Right kidney (tissue), 1 donor: ENCODE measurements around the gene STAT3.
"Not testable (repeated sequence)": the region's sequence is repeated elsewhere in the genome, so short reads cannot be mapped to it uniquely, and the experiment has no call there.

Source experiments
- DNase-seq: peaks from one replicate; pipeline ENCODE4 v3.0.0-alpha.2; 2016

The STAT3 gene

DNA sequence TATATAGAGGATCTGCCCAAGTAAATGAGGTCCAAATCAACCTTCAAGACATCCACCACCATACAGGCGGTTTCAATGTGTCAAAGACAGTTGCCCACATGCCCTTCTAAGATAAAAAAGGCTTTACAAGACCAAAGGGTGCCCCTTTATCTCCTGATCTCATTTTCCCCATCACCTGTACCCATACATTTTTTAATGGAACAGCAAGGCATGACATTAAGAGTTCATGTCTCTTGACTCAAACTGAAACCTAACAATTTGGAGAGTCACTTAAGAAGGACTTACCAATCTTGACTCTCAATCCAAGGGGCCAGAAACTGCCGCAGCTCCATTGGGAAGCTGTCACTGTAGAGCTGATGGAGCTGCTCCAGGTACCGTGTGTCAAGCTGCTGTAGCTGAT is 40.1 kb downstream of the STAT3 start:
- no peak for DNase-seq

DNA sequence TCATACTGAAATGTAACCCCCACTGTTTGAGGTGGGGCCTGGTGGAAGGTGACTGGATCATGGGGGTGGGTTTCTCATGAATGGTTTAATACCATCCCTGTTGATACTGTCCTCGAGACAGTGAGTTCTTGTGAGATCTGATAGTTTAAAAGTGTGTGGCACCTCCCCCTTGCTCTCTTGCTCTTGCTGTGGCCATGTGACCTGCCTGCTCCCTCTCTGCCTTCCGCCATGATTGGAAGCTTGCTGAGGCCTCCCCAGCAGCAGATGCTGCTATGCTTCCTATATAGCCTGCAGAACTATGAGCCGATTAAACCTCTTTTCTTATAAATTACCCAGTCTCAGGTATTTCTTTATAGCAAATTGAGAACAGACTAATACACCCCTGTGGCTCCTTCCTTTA is 40.6 kb downstream of the STAT3 start:
- no peak for DNase-seq

DNA sequence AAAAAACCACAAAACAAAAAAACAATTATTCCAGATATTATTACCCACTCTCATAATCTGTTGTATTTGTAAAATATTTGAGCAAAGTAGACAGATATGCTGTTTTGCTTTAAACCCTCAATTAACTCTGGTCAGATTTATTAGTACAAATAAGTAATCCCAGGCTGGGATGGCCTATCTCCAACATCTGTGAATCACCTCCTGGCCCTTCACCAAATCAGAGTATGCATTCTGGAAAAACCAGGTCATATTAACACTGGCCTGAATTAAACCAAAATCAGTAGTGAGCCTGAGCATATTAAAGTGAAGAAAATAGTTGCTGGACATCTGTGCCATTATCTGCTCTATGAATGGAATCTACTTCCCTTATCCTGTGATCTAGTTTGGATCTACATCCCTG is 41.0 kb downstream of the STAT3 start:
- no peak for DNase-seq

DNA sequence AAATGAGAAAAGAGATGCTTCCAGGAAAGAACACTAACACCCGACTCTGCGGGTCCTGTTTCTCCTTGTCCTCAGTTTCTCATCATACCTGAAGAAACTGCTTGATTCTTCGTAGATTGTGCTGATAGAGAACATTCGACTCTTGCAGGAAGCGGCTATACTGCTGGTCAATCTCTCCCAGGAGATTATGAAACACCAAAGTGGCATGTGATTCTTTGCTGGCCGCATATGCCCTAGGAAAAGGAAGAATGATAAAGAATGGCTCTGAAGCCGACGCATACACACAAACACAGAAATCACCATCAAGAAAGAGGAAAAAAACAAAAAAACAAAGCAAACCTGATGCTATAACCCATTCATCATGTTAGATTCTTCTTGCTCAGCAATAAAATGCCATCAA is 41.8 kb downstream of the STAT3 start:
- DNase-seq = no peak

DNA sequence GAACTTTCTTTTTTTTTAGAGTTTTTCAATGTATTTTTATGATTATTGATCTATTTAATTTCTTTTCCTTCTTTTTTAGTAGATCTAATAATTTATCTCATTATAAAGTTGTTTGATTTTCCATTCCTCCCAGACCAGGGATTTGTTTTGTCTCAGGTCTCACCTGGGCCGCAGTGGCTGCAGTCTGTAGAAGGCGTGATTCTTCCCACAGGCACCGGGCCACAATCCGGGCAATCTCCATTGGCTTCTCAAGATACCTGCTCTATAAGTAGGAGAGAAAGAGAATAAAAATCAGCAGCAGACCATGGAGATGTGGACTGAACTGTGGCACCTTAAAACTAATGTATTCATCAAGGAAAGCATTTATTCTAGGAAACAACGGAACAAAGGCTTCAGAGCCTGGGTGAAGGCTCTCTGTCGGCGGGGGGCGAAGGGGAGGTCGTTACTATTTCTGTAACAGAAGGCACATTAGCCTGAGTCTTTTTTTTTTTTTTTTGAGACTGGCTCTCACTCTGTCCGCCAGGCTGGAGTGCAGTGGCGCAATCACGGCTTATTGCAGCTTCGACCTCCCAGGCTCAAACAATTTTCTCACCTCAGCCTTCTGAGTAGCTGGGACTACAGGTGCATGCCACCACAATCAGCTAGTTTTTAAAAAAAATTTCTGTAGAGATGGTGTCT is 42.7 kb downstream of the STAT3 start:
- DNase-seq = no peak

DNA sequence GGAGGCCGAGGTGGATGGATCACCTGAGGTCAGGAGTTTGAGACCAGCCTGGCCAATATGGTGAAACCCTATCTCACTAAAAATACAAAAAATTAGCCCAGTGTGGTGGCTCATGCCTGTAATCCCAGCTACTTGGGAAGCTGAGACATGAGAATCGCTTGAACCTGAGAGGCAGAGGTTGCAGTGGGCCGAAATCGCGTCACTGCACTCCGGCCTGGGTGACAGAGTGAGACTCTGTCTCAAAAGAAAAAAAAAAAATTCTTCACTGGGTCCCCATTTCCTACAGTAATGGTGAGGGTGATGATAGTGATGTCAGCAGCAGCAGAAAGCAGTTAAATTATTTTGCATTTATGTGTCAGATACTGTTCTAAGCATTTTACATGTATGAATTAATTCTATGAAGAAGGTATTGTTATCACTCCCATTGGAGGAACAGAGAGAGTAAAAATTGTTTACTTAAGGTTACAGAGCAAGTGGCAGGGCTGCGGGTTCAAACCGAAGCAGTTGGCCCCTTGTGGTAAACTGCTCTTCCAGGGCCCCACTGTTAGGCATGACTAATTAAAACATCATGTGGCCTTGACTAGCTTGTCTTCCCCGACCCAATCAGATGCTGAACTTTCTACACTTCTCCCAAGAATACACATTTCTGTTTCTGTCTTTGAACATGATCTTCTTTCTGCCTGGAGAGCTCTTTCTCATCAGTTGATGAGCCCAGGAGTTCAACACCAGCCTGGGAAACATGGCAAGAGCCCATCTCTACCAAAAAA is 45.8 kb downstream of the STAT3 start:
- DNase-seq = no peak

DNA sequence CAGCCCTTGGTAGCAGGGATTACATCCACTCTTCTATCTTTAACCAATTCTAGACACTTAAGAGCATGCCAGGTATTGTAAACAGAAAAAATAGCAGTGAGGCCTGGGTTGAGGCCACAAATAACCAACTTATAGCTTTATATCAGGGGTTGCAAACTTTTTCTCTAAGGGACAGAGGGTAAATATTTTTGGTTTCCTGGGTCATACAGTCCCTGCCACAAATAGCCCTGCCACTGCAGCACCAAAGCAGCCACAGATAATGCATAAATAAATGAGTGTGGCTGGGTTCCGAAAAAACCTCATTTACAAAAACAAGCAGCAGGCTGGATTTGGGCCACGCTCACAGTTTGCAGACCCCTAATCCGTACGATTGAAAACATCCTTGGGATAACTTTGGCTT is 46.7 kb downstream of the STAT3 start:
- no peak for DNase-seq

DNA sequence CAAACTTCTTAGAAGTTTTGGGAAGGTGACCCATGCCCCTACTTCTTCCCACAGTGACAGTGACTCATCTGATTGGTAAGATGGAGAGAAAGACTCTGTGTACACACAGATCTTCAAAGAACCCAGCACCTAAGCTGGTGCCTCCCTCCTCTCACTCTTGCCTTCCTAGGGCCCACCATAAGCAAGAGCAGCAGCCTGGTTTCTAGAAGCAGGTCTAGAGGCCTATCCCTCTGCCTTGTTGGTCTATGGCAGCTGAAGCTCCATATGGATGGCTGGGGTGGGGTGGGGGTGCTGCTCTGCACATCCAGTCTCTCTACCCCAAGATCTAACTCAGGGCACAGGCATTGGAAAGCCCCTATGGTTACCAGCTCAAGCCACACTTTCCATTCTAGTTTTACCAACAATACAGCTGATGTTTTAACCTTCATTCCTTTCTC is 47.5 kb downstream of the STAT3 start:
- no peak for DNase-seq

DNA sequence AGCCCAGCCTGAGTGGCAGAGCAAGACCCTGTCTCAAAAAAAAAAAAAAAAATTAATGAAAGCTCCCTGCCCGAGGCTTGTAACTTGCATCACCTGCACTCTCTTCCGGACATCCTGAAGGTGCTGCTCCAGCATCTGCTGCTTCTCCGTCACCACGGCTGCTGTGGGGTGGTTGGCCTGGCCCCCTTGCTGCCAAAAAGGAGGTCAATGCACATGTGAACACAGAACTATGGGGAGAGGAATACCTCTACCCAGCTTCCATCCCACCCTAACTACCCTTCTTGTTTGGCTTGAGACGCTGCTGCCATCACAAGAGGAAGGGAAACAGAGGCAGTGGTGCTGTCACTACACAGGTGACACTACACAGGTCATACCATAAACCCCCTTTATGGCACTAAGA is 49.0 kb downstream of the STAT3 start:
- DNase-seq = no peak

DNA sequence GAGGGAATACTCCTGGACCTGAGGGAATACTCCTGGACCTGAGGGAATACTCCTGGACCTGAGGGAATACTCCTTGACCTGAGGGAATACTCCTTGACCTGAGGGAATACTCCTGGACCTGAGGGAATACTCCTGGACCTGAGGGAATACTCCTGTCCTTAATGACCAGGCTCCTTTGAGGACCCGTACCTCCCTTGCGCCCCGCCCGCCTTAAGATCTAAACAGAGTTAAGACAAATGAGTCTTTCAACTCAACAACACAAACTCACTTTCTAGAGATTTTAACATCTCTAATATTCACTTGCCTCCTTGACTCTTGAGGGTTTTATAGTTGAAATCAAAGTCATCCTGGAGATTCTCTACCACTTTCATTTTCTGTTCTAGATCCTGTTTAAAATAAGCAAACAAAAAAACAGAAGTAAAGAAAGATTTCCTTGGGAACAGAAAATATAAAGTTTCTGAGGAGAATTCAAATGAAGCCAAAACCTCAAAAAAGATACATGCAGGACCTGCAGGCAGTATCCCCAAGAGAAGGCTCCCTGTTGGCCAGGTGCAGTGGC is 49.7 kb downstream of the STAT3 start:
- DNase-seq = no peak

DNA sequence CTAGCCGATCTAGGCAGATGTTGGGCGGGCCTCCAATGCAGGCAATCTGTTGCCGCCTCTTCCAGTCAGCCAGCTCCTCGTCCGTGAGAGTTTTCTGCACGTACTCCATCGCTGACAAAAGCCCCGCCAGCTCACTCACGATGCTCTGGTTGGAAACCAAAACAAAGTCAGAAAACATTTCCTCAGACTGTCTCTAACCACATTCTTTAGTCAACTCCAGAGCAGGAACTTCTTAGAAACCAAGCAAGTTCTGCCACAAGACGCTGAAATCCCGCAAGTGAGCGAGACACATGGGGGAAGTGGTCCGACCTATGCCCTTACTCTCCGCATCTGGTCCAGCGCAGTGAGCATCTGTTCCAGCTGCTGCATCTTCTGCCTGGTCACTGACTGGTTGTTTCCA is 50.8 kb downstream of the STAT3 start:
- DNase-seq = no peak

DNA sequence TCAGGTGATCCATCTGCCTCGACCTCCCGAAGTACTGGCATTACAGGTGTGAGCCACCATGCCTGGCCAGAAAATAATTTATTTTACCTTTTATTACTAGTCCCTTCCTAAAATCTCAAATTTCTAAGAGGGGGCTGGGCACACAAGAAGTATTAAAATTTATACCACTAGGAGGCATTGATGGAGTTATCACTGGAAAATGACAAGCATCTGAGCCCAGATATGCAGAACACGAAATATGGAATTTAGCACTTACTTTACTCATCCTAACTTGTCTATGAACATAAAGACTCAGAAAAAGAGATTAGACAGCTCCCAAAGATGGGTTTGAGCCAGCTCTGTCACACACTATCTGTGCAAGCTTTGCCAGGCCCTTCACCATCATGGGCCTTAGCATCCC is 53.6 kb downstream of the STAT3 start:
- no peak for DNase-seq

DNA sequence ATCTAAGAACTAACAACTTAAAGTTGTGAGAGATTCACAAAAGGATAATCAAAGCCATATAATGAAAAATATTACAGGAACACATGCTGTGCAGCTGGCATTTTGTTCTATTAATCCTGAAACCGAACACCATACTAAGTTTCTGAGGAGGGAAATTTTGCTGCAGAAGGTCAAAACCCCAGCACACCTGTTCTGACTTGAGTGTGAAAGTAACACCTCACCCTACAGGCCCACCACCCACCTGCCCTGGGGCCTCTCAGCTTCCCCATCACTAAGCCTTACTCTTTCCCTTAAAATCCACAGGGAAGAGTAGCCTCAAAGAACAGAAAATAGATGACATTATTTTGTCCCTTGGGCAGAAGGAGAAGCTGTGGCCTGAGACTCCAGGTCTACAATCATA is 55.2 kb downstream of the STAT3 start:
- no peak for DNase-seq

DNA sequence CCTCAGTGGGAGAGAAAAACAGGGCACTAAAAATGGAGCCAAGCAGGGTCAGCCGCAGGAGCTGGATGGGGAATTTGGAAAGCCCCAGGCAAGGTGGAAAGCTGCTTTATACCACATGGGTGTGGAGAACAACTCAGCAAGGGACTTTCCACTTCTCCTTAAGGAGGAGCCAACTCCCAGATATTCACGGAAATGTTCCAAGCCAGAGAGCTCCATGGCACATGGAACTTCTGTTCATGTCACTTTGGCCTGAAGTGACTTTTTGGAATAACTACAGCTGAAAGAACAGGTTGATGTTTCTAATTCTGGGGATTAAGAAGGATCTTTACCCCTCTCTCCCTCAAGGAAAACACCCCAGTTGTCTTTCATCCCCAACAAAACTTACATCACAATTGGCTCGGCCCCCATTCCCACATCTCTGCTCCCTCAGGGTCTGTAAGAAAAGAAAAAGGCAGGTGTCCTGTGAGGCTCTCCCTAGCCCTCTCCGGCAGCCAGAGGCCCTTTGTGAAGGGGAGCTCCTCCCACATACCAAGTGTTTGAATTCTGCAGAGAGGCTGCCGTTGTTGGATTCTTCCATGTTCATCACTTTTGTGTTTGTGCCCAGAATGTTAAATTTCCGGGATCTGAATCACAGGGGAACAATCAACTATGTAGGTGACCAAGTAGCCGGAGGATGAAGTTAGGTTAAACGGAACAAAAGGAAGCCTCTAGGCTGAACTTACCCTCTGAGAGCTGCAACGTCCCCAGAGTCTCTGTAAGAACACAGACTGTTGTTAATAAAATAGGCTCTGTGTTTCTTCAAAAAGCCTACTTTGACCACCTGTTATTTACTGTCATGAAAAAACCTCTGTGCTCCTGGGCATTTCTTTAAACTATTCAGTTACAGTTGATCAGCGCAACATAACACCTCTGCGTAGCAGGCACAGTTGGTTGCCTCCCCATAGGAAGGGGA is 58.9 kb downstream of the STAT3 start:
- DNase-seq = no peak

DNA sequence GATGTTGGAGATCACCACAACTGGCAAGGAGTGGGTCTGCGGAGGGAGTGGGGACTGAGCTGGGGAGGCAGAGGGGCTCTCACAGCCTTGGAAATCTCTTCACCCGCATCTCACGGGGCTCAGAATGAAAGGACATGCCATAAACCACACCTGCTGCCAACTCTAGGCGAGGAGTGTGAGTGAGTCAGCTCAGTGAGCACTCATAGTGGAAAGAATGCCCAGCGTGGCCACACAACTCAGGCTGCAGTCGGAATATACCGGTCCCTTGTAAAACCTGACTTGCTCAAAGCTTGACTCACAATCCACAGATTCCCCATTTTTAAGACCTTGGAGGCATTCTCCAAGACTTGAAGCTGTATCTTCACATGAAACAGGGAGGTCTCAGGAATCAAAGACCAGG is 63.2 kb downstream of the STAT3 start:
- DNase-seq = no peak

DNA sequence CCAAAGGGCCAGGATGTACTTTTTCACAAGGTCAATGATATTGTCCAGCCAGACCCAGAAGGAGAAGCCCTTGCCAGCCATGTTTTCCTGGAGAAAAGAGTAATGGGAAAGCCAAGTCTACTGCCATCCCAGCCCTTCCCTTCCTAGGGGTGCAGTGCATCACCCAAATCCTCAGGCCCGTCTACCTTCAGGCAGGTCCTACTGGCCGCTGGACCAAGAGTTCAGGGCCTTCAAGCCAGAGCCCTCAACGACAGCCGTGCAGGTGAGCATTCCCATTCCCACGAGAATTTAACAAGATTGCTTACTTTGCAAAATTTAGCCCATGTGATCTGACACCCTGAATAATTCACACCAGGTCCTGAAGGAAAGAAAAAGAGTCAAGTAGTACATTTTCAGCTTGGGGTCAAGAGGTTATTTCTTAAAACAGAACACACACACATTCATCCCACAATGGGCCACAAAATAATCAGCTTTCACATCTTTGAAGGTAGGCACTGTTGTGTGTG is 64.9 kb downstream of the STAT3 start:
- no peak for DNase-seq

DNA sequence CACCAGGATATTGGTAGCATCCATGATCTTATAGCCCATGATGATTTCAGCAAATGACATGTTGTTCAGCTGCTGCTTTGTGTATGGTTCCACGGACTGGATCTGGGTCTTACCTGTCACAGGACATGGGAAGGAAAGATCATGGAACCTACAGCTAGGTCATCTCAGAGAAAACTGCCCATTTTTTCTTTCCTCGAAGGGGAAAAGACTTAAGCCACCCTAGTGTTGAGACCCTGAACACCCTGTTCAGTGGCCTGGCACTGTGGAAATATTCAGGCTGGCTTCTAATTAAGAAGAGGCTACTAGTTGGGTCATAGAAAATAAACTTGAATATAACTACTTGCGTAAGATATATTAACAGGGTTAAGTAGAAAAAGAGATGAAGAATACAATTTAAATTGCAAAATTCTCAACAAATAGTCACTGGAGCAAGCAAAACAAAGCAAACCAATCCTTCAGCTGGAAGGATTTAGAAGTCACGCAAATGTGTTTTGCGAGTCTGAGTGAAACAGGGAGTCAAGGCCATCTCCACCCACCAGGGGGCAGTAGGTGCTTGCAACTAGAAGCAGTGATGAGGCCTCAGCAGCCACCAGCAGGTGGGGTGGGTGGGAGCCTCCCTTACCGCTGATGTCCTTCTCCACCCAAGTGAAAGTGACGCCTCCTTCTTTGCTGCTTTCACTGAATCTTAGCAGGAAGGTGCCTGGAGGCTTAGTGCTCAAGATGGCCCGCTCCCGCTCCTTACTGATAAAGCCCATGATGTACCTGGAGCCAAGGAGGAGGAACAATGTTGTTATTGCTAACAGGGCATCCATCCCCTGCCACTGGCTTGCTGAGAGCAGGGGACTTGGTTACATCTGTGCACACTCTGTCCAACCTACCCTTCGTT is 65.6 kb downstream of the STAT3 start:
- DNase-seq = peak; percentile 67

DNA sequence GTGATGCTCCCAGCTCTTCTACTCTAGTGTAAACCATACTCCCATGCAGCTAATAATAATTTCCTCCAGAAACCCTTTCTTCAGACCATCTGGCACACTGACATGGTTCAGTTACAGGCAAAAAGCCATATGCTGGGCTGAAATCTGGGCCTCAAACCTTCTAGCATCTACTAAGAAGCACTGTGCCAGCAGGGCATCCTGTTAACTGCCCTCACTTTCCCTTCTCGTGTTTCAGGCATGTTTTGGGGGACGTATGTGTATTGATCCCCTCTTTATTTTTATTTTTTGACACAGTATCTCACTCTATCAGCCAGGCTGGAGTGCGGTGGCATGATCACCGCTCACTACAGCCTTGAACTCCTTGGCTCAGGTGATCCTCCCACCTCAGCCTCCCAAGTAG is 66.7 kb downstream of the STAT3 start:
- no peak for DNase-seq

DNA sequence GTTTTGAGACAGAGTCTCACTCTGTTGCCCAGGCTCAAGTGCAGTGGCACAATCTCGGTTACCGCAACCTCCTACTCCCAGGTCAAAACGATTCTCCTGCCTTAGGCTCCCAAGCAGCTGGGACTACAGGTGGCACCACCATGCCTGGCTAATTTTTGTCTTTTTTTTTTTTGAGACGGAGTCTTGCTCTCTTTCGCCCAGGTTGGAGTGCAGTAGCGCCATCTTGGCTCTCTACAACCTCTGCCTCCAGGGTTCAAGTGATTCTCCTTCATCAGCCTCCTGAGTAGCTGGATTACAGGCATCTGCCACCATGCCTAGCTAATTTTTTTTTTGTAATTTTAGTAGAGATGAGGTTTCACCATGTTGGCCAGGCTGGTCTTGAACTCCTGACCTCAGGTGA is 70.3 kb downstream of the STAT3 start:
- DNase-seq = not testable (repeated sequence)

DNA sequence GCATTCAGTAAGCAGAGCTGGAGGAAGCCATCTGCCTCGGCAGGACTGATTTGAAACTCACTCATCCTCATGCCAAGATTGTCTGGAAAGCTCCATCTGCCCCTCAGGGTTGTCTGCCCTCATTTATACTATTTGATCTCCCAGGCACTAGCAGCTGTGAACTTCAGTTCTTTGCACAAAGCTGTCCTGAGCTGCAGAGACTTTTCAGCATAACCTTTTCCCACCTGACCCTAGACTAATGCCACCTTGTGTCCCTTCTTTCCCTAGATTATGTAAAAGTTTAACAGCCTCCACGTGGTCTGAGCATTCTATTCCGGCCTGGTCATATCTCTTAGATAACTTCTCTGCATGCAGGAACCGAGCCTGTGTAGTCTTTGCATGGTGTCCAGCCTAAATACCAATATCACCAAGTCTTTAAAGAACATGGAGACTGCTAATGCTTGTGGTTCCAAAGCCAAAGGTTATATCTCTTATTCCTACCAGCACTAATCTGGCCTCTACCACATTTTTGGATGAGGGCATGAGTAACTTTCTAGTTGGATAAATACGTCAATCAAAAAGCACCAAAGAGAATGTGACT is 70.9 kb downstream of the STAT3 start:
- DNase-seq = no peak

DNA sequence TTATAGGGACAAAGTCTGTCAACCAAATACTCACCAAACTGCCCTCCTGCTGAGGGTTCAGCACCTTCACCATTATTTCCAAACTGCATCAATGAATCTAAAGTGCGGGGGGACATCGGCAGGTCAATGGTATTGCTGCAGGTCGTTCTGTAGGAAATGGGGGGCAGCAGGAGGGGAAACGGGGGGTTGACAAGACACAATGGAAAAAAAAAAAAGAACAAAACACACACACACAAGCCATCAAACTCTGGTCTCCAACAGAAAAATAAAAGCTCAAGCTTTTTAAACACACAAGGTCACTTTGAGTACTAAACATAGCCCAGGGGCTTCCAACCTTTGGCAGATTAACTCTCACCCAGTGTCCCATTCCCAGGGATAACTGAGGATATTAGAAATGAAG is 71.5 kb downstream of the STAT3 start:
- no peak for DNase-seq
